ENCODE data around the gene TBC1D16. TPM values are rescaled to one million over a fixed set of nuclear protein-coding genes. Genes with fewer than 3 reads are reported as not detected.

The TBC1D16 gene
- total RNA-seq, 4 donors from 2014 or later, result 26.5 to 44.3 (median 36.3) TPM

GRCh38 chr17:80067393-80067986 lies 31.8 kb upstream of the TBC1D16 start:
- H3K36me3 ChIP-seq, result no peaks in the 10 kb centered on the region
- no peaks in the 10 kb centered on the region for H3K9me3 ChIP-seq
- H3K27me3 ChIP-seq, result no peaks in the 10 kb centered on the region
- TF ChIP-seq POLR2A (IDR thresholded peaks at IDR 0.05) (no peak), POLR2AphosphoS5 (IDR thresholded peaks at IDR 0.05) (no peak), EP300 (IDR thresholded peaks at IDR 0.05) (no peak), CTCF (IDR thresholded peaks at IDR 0.05) (no peak)
- WGBS, 2 donors (ENCODE audit: low coverage in 1 of 2), result 92% methylated on average over 8 to 18 of the region's 31 CpGs
- H3K4me1 ChIP-seq, result peaks cover 0 to 60% (median 23%) of the 10 kb centered on the region in 3 donors
- no peak overlapping the region for H3K4me3 ChIP-seq
- ATAC-seq, result no peak
- H3K27ac ChIP-seq, result no peak overlapping the region

DNA sequence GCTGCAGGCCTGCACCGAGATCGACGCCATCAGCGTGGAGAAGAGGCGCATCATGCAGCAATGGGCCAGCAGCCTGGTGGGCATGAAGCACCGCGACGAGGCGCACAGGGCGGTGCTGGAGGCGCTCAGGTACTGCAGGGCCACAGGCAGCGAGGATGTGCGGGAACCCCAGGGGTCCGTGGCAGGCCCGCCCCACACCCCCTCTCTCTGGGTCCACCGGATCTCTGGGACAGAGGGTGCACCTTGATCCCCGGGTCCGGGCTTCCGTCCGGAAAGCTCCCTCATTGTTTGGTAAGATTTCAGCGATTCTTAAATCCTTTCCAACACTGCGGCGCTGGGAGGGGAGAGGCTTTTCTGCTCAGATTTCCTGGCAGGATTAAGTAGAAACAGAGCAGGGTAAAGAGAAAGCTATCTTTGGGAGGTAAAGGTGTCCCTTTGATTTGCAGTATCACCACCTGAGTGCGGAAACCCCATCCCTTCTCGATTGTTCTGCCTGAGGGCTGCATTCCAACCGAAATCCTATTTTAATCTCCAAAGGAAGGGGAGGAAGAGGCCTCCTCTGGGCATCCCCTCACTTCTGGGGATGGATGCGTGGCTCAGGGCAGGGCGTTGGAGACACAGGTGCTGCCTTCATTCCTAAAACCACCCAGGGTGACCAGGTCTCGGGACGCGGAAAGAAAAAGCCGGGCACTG lies 30.0 kb upstream of the TBC1D16 start:
- Histone ChIP-seq H3K27me3 (no peaks in the 10 kb centered on the region), H3K9me3 (no peaks in the 10 kb centered on the region), H3K4me1 (peaks cover 0 to 43% (median 21%) of the 10 kb centered on the region in 3 donors), H3K36me3 (no peaks in the 10 kb centered on the region), H3K27ac (no peak overlapping the region), H3K4me3 (no peak overlapping the region)
- TF ChIP-seq EP300 (IDR thresholded peaks at IDR 0.05) (no peak), POLR2A (IDR thresholded peaks at IDR 0.05) (no peak), POLR2AphosphoS5 (IDR thresholded peaks at IDR 0.05) (no peak), CTCF (IDR thresholded peaks at IDR 0.05) (no peak)
- ATAC-seq, result no peak
- WGBS, 2 donors (ENCODE audit: low coverage in 1 of 2), result 95% methylated on average over 4 of the region's 32 CpGs; no CpG with 5 or more reads in 1 of the 2 donors

DNA sequence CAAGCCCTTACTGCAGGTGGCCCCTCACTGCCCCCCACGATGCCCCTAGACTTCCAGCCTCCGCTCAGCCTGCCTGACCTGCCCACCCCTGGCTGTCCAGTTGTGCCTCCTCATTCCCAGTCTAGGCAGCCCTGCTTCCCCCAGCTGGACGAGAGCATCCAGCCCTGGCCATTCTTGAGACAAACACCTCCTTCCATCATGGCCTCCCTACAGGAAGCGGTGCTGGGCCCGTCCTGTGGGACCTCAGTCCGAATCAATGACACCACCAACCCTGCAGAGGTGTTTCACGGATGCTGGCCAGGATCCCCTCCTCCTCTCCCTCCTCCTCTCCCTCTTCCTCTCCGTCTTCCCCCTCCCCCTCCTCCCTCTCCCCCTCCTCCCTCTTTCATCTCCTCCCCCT lies 29.0 kb upstream of the TBC1D16 start:
- no peaks in the 10 kb centered on the region for H3K9me3 ChIP-seq
- peak overlapping the region in 3 of 4 donors; percentile 31 to 63 (median 62) for H3K27ac ChIP-seq
- no peaks in the 10 kb centered on the region for H3K27me3 ChIP-seq
- no peak for ATAC-seq
- no peaks in the 10 kb centered on the region for H3K36me3 ChIP-seq
- H3K4me1 ChIP-seq, result peaks cover 0 to 33% (median 14%) of the 10 kb centered on the region in 3 donors
- 54 to 100% methylated on average over 3 to 7 of the region's 8 CpGs for WGBS, 2 donors (ENCODE audit: low coverage in 1 of 2)
- TF ChIP-seq POLR2A (IDR thresholded peaks at IDR 0.05) (no peak), CTCF (IDR thresholded peaks at IDR 0.05) (no peak)
- no peak overlapping the region for H3K4me3 ChIP-seq

- Histone ChIP-seq H3K9me3 (no peaks in the 10 kb centered on the region), H3K4me1 (peaks cover 0 to 26% (median 9%) of the 10 kb centered on the region in 3 donors), H3K27ac (peak overlapping the region in 3 of 4 donors; percentile 31 to 63 (median 62)), H3K36me3 (peaks cover 0 to 1% of the 10 kb centered on the region in 2 donors), H3K27me3 (no peaks in the 10 kb centered on the region), H3K4me3 (no peak overlapping the region)
- 89% methylated on average over 8 to 10 of the region's 27 CpGs for WGBS, 2 donors (ENCODE audit: low coverage in 1 of 2)
- TF ChIP-seq POLR2A (IDR thresholded peaks at IDR 0.05) (no peak), EP300 (IDR thresholded peaks at IDR 0.05) (no peak), POLR2AphosphoS5 (IDR thresholded peaks at IDR 0.05) (peak; percentile 22), CTCF (IDR thresholded peaks at IDR 0.05) (no peak)
- ATAC-seq, result peak; percentile 66
These were observed 28.3 kb upstream of the TBC1D16 start for GRCh38 chr17:80063830-80064585.

Data from gastroesophageal sphincter (tissue), 4 donors.